ENCODE measurements around the gene AGAP1. TPM values are rescaled to one million over a fixed set of nuclear protein-coding genes. Genes with fewer than 3 reads are reported as not detected.

The AGAP1 gene
- total and polyA plus RNA-seq, 4 donors, result 2.0 to 8.5 (median 5.4) TPM

DNA sequence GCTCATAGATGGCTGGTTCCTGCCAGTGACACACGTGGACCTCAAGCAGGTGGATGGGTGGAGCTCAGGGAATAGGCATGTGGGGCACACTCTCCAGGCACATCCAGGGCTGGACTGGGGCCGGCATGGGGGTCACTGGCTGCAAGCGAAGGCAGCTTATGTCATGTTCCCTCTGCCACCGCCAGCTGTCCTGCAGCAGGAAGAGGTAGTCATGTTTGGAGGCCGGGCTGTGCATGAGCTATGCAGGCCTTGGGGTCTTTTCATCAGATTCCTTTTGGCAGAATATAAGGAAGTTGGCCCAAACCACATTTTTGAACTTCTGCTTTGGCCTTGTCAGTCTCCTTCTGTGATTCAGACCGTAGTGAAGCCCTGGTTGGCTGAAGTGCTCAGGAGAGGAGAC lies 61.5 kb downstream of the AGAP1 start:
- TF ChIP-seq TAF1 (conservative IDR thresholded peaks at IDR 0.05) (no peak), HNF4A (conservative IDR thresholded peaks at IDR 0.05) (no peak), RXRA (IDR thresholded peaks at IDR 0.05) (no peak), EGR1 (IDR thresholded peaks at IDR 0.05; ENCODE audit: low read depth in 2 of 2) (no peak), FOXA2 (IDR thresholded peaks at IDR 0.05) (no peak), YY1 (IDR thresholded peaks at IDR 0.05) (no peak), NR2F2 (IDR thresholded peaks at IDR 0.05) (no peak), HNF4G (IDR thresholded peaks at IDR 0.05) (no peak), GABPA (IDR thresholded peaks at IDR 0.05 in 1 of 2, conservative IDR thresholded peaks at IDR 0.05 in 1 of 2) (no peak), FOXA1 (IDR thresholded peaks at IDR 0.05) (no peak), JUND (IDR thresholded peaks at IDR 0.05) (no peak), RAD21 (IDR thresholded peaks at IDR 0.05) (no peak)
- TF ChIP-seq, protein P1, sequence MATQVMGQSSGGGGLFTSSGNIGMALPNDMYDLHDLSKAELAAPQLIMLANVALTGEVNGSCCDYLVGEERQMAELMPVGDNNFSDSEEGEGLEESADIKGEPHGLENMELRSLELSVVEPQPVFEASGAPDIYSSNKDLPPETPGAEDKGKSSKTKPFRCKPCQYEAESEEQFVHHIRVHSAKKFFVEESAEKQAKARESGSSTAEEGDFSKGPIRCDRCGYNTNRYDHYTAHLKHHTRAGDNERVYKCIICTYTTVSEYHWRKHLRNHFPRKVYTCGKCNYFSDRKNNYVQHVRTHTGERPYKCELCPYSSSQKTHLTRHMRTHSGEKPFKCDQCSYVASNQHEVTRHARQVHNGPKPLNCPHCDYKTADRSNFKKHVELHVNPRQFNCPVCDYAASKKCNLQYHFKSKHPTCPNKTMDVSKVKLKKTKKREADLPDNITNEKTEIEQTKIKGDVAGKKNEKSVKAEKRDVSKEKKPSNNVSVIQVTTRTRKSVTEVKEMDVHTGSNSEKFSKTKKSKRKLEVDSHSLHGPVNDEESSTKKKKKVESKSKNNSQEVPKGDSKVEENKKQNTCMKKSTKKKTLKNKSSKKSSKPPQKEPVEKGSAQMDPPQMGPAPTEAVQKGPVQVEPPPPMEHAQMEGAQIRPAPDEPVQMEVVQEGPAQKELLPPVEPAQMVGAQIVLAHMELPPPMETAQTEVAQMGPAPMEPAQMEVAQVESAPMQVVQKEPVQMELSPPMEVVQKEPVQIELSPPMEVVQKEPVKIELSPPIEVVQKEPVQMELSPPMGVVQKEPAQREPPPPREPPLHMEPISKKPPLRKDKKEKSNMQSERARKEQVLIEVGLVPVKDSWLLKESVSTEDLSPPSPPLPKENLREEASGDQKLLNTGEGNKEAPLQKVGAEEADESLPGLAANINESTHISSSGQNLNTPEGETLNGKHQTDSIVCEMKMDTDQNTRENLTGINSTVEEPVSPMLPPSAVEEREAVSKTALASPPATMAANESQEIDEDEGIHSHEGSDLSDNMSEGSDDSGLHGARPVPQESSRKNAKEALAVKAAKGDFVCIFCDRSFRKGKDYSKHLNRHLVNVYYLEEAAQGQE (IDR thresholded peaks at IDR 0.05), result no peak
- TF ChIP-seq, protein P2, sequence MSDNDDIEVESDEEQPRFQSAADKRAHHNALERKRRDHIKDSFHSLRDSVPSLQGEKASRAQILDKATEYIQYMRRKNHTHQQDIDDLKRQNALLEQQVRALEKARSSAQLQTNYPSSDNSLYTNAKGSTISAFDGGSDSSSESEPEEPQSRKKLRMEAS (IDR thresholded peaks at IDR 0.05), result no peak
- TF ChIP-seq, protein P3, sequence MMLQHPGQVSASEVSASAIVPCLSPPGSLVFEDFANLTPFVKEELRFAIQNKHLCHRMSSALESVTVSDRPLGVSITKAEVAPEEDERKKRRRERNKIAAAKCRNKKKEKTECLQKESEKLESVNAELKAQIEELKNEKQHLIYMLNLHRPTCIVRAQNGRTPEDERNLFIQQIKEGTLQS (IDR thresholded peaks at IDR 0.05), result no peak
- TF ChIP-seq, protein P4, sequence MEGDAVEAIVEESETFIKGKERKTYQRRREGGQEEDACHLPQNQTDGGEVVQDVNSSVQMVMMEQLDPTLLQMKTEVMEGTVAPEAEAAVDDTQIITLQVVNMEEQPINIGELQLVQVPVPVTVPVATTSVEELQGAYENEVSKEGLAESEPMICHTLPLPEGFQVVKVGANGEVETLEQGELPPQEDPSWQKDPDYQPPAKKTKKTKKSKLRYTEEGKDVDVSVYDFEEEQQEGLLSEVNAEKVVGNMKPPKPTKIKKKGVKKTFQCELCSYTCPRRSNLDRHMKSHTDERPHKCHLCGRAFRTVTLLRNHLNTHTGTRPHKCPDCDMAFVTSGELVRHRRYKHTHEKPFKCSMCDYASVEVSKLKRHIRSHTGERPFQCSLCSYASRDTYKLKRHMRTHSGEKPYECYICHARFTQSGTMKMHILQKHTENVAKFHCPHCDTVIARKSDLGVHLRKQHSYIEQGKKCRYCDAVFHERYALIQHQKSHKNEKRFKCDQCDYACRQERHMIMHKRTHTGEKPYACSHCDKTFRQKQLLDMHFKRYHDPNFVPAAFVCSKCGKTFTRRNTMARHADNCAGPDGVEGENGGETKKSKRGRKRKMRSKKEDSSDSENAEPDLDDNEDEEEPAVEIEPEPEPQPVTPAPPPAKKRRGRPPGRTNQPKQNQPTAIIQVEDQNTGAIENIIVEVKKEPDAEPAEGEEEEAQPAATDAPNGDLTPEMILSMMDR (IDR thresholded peaks at IDR 0.05; ENCODE audit: low read depth, low read length, missing input control), result no peak
- TF ChIP-seq, protein P5, sequence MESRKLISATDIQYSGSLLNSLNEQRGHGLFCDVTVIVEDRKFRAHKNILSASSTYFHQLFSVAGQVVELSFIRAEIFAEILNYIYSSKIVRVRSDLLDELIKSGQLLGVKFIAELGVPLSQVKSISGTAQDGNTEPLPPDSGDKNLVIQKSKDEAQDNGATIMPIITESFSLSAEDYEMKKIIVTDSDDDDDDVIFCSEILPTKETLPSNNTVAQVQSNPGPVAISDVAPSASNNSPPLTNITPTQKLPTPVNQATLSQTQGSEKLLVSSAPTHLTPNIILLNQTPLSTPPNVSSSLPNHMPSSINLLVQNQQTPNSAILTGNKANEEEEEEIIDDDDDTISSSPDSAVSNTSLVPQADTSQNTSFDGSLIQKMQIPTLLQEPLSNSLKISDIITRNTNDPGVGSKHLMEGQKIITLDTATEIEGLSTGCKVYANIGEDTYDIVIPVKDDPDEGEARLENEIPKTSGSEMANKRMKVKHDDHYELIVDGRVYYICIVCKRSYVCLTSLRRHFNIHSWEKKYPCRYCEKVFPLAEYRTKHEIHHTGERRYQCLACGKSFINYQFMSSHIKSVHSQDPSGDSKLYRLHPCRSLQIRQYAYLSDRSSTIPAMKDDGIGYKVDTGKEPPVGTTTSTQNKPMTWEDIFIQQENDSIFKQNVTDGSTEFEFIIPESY (IDR thresholded peaks at IDR 0.05), result no peak

More for the DNA sequence above, 61.5 kb downstream of the AGAP1 start:
- Histone ChIP-seq H3K9me3 (ENCODE audit: control insufficient read depth in 4 of 4, low read length in 3 of 4) (no peaks in the 10 kb centered on the region), H3K4me1 (ENCODE audit: control insufficient read depth in 4 of 4, insufficient read depth in 4 of 4, low read length in 3 of 4) (peaks cover 1 to 21% (median 11%) of the 10 kb centered on the region in 4 donors), H3K36me3 (ENCODE audit: control insufficient read depth in 4 of 4, insufficient read depth in 3 of 4, low read depth in 1 of 4, low read length in 3 of 4) (no peaks in the 10 kb centered on the region), H3K4me3 (ENCODE audit: low read depth in 1 of 3, low read length in 3 of 3) (no peak overlapping the region), H3K9ac (ENCODE audit: low read depth in 1 of 2, low read length in 2 of 2) (no peak overlapping the region), H3K27ac (ENCODE audit: low read depth in 1 of 2, low read length in 2 of 2) (no peak overlapping the region), H3K27me3 (ENCODE audit: control insufficient read depth in 4 of 4, insufficient read depth in 4 of 4, low read length in 3 of 4) (no peaks in the 10 kb centered on the region)
- 78% methylated on average over 6 of the region's 6 CpGs for WGBS
- no peak for DNase-seq (ENCODE audit: low spot score)

Measured in liver (tissue), 9 donors.